GM23248 (cell line): ENCODE results near the gene ADAMTS14.

Experiments used
- EZH2 ChIP-seq: fragments of 200-600 bp; sonication (generic); IDR thresholded peaks from 2 replicates; pipeline ENCODE4 v1.6.1; 2018; ENCODE audit warnings: antibody characterized with exemption, mild to moderate bottlenecking; ENCODE audit not compliant: insufficient read depth, poor library complexity, severe bottlenecking
- EZH2phosphoT487 ChIP-seq: fragments of 200-600 bp; sonication (generic); IDR thresholded peaks from 2 replicates; pipeline ENCODE4 v1.6.1; 2018; ENCODE audit warnings: antibody characterized with exemption, moderate library complexity, mild to moderate bottlenecking, low read depth; ENCODE audit not compliant: insufficient read depth

- TF ChIP-seq EZH2 (no peak), EZH2phosphoT487 (no peak)
These were observed 93.7 kb downstream of the ADAMTS14 start for GRCh38 chr10:70765794-70766594.
